CD4-positive, alpha-beta T cell treated with Interleukin-21 for 1 hour (primary cell): ENCODE results near the gene ABCF2.
A peak's percentile ranks its signal among the peaks of the same experiment; 100 is the strongest.

ENCODE experiments used
- DNase-seq: peaks from one replicate; pipeline ENCODE4 v3.0.0-alpha.2; 2020

Gene ABCF2

DNA sequence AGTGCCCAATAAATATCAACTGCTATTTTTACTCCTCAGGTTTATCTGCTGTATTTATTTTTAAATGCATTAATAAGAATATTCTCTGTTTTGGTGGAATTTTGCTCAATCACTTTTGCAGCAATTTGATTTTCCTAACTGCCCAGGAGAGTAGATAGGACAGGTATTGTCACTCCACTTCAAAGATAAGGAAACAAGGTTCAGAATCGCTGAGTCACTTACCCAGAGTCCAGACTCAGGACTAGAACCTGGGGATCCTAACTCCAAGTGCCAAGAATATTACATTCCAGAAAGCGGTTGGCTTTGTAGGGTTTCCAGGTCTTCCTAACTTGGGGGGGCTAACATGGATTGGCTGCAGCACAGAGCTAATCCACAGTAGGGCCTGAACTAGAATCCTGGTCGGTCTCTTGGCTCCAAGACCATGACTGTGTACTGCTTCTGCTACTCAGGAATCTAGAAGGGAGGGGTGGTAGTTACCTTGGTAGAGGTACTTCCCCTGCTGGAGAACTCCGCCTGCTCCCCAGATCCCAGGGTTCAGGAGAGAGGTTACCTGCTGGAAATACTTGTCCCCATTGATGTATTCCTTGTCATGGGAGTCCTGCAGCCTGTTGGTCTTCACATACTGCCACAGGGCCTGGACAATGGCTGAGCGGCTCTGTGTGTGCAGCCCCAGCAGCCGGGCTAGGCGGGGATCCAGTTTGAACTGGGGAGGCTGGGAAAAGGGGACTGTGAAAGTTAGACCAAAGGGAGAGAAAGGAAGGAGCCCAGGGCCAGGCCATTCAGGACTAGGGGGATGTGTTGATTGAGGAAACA lies 14.1 kb upstream of the ABCF2 start:
- no peak for DNase-seq

- DNase-seq: no peak
These were observed 13.5 kb upstream of the ABCF2 start for GRCh38 chr7:151240536-151240935.

DNA sequence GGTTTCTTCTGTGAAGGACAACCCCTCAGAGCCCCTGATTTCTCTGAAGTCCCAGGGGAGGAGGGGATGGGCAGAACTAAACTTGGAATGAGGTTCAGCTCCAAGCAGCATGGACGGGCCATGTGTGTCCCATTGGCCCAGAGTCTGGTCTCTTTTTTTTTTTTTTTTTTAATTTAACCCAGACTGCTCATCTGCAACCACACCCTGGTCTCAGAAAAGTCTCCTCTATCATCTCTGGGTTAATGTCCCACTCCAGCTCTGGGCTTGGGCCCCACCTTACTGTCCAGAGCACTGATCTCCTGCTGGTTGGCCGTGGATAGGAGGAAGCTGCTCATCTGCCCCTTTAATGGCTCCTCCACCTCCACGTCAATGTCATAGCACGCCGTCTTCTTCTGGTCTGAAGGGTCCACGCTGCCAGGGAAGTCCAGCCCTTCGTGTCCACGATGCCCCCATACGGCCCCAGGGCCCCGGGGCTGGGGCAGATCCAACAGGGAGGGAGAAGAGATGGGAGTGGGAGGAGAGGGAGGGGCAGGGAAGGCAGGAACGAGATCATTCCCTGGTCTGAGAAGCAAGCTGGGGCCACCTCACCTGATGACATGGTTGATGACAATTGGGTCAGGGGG lies 12.9 kb upstream of the ABCF2 start:
- DNase-seq: no peak

GRCh38 chr7:151238924-151239836 lies 12.2 kb upstream of the ABCF2 start:
- no peak for DNase-seq

DNA sequence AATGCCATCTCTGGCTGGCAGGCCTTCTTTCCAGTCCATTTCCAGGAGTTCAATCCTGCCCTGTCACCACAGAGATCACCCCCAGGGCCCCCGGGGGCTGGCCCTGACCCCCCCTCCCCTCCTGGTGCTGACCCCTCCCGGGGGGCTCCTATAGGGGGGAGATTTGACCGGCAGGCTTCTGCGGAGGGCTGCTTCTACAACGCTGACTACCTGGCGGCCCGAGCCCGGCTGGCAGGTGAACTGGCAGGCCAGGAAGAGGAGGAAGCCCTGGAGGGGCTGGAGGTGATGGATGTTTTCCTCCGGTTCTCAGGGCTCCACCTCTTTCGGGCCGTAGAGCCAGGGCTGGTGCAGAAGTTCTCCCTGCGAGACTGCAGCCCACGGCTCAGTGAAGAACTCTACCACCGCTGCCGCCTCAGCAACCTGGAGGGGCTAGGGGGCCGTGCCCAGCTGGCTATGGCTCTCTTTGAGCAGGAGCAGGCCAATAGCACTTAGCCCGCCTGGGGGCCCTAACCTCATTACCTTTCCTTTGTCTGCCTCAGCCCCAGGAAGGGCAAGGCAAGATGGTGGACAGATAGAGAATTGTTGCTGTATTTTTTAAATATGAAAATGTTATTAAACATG lies 11.3 kb upstream of the ABCF2 start:
- no peak for DNase-seq

GRCh38 chr7:151237244-151238189 lies 10.5 kb upstream of the ABCF2 start:
- DNase-seq: no peak

DNA sequence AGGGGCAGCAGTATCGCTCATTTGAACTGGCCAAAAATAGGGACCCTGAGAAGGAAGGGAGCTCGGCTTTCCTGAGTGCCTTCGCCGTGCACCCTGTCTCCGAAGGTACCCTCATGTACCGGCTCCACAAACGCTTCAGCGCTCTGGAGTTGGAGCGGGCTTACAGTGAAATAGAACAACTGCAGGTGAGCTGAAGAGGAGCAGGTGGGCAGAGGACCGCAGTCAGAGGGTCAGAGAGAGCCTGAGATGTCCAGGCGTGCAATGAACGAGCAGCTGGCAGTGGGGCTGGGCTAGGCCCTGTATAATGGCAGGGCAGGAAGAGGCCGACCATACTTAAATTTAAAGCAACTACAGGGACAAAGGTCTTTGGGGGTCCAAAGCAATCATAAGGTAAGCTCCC lies 9.4 kb upstream of the ABCF2 start:
- DNase-seq: no peak

GRCh38 chr7:151235091-151235787 lies 8.2 kb upstream of the ABCF2 start:
- no peak for DNase-seq

DNA sequence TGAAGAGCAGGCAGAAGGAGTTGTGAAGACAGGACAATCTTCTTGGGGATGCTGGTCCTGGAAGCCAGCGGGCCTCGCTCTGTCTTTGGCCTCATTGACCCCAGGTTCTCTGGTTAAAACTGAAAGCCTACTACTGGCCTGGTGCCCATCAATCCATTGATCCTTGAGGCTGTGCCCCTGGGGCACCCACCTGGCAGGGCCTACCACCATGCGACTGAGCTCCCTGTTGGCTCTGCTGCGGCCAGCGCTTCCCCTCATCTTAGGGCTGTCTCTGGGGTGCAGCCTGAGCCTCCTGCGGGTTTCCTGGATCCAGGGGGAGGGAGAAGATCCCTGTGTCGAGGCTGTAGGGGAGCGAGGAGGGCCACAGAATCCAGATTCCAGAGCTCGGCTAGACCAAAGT lies 6.8 kb upstream of the ABCF2 start:
- no peak for DNase-seq

- DNase-seq: peak; percentile 67
These were observed 6.1 kb upstream of the ABCF2 start for GRCh38 chr7:151232917-151233701.

DNA sequence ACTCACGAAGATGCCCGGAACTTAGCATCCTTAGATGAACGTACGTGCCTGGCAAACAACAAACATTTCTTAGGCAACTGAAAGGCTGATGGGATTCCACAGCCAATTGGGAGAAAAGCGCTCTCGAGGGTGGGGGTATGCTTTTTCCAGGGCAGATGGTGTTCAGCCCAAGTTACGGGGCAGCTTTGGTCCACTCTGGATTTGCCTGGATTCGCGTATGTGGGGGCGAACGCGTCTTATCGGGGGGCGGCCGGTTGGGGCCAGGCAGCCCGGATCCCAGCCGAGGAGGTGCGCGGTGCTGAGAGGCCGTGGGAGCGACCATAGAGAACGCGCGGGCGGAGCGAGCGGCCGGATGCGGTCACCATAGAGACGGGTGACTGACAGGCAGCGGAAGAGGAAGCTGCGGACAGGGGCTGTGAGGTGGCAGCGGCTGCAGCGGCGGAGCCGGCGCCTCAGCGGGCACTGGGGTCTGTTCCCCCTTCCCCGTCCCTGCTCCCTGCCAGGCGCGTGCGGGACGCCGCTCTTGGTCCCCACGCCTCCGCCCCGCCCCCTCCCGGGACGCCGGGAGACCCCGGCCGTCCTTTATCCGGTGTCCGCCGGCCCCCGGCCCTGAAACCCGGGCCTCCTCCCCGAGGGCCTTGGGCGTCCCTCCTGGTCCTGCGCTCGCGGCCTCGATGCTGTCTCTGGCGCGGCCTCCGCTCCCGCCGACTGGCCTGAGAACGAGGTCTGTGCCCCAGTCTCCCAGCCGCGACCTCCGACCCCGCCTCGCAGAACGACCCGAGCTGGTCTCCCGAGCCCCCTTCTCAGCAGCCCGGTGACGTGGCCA lies 5.3 kb upstream of the ABCF2 start, which contains the start of gene CHPF2:
Gene CHPF2 (plus strand): TSS at position 393 of the 826 bp plus-strand sequence. CDS start 1,529 bp downstream, outside the sequence.
- peak; percentile 89 for DNase-seq

GRCh38 chr7:151231080-151231479 lies 4.1 kb upstream of the ABCF2 start:
- no peak for DNase-seq

DNA sequence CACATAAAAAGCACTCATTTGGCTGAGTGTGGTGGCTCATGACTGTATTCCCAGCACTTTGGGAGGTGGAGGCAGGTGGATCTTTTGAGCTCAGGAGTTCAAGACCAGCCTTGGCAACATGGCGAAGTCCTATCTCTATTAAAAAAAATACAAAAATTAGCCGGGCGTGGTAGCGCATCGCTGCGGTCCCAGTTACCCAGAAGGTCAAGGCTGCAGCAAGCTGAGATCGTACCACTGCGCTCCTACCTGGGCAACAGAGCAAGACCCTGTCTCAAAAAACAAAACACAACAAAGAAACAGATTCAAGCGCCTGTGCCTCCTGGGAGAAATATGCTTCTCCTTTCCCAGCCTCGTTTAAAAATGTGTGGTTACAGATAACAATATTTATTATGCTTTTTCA lies 2.2 kb upstream of the ABCF2 start:
- no peak for DNase-seq

DNA sequence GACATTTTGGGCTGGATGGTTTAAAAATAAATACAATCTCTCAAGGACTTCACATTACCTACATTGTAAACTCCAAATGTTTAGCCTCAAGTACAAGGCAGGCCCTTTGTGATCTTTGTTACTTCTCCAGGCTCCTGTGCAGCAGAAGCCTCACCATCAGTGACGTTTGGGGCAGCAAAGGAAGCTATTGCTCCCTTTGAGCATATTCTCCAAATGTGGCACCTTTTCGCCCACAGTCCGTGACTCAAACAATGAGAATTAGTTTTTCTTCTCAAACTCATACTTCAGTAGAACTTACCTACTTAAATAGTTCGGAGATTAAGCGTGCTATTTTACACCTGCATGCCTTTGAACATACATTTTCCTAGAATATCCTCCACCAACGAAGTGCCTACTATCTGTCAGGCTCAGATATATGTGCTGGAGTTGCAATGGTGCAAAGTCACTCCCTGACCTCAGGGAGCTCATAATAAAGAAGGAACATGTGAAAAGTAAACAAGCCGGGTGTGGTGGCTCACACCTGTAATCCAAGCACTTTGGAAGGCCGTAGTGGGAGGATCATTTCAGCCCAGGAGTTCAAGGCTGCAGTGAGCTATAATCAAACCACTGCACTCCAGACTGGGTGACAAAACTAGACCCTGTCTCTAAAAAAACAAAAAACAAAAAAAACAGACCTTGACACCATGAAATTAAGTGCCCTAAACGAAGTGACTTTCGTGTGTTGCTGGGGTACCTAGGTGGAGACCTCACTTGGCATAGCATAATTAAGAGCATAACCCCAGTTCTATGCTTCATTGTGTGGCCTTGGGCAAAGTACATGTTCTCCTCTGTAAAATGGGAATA lies 1.2 kb upstream of the ABCF2 start:
- DNase-seq: no peak

GRCh38 chr7:151226560-151226874 lies 488 bp downstream of the ABCF2 start:
- DNase-seq: no peak

DNA sequence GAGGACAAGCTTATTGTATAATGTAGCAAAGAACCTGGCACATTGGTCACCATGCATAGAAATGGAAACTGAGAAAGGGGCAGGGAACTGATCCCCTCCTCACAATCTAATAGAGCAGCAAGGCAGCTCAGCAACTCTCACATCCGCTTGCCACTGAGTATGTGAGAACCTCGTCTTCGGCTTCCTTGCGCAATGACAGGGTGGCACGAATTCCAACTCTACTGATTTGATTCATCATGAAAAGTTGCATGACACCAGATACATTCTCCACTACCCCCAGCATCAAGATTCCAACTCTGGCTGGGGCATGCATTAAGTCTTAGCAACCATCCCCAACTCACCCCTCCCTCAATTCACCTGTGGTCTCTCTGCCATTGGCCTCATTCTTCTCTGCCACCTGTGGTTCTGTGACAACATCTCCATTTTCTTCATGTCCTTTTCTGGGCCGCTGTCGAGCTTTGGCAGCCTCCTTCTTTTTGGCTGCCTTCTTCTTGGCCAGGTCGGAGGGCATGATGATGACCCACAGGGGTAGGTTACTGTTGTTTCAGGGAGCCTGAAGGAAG lies 976 bp downstream of the ABCF2 start:
- DNase-seq: no peak

- DNase-seq: no peak
These were observed 3.3 kb downstream of the ABCF2 start for GRCh38 chr7:151223728-151224127.

DNA sequence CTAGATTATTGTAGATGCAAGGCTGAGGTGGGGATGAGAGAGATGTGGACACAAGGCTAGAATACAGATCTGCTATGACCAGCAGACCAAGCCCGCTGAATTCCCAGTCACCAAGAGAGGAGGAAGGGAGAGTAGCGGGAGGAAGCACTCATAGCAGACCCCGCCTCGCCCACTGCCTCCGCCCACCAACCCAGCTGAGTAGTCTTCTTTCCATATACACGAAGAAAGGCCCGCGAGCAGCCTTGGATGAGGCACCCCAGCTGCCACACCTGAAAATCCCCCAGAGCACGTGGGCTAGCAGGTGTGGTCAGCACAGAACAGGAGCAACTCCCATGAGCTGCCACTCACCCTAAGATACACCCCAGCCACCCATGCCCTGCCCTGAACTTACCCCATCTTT lies 8.8 kb downstream of the ABCF2 start:
- no peak for DNase-seq
